Neural cell (in vitro differentiated cells): ENCODE measurements around the gene ILF2. TPM values are rescaled to one million over a fixed set of nuclear protein-coding genes. Genes with fewer than 3 reads are reported as not detected.

ENCODE experiments used
- H2AFZ ChIP-seq: fragments of 200-600, 300-800 bp; sonication (generic), shearing (Covaris generic); 2 replicates; pipeline ENCODE4 v1.6.0; 2014; ENCODE audit warnings: low read depth, mild to moderate bottlenecking, antibody characterized with exemption, low read length, moderate library complexity
- H3F3A ChIP-seq: fragments of 200-600 bp; shearing (Covaris generic); 2 replicates; pipeline ENCODE4 v1.6.1; 2016; ENCODE audit warnings: mild to moderate bottlenecking, moderate library complexity, mixed read lengths, antibody characterized with exemption, low read length; ENCODE audit not compliant: insufficient read depth, poor library complexity, severe bottlenecking
- H3K27ac ChIP-seq: fragments of 200-600, 300-800 bp; sonication (generic), shearing (Covaris generic); 2 replicates; pipeline ENCODE4 v1.5.1; 2014; ENCODE audit warnings: mild to moderate bottlenecking, low read length, moderate library complexity
- H3K27me3 ChIP-seq: fragments of 300-800, 200-600 bp; sonication (generic), shearing (Covaris generic); 2 replicates; pipeline ENCODE4 v1.6.0; 2014; ENCODE audit warnings: mild to moderate bottlenecking, low read depth, low read length, moderate library complexity; ENCODE audit not compliant: insufficient read depth
- H3K36me3 ChIP-seq: fragments of 300-800, 200-600 bp; sonication (generic), shearing (Covaris generic); 2 replicates; pipeline ENCODE4 v1.5.1; 2014; ENCODE audit warnings: mild to moderate bottlenecking, antibody characterized with exemption, low read length, moderate library complexity; ENCODE audit not compliant: insufficient read depth
- H3K4me2 ChIP-seq: fragments of 300-800, 200-600 bp; sonication (generic), shearing (Covaris generic); 2 replicates; pipeline ENCODE4 v1.6.0; 2014; ENCODE audit warnings: mild to moderate bottlenecking, low read length
- H3K4me3 ChIP-seq: fragments of 300-800, 200-600 bp; sonication (generic), shearing (Covaris generic); 2 replicates; pipeline ENCODE4 v1.5.1; 2014; ENCODE audit warnings: mild to moderate bottlenecking, low read length, moderate library complexity
- H3K79me2 ChIP-seq: fragments of 200-600 bp; shearing (Covaris generic); replicated peaks from 2 replicates; pipeline ENCODE4 v1.6.0; 2014; ENCODE audit warnings: mild to moderate bottlenecking, low read length, moderate library complexity; ENCODE audit not compliant: insufficient read depth
- H3K9ac ChIP-seq: fragments of 300-800, 200-600 bp; sonication (generic), shearing (Covaris generic); 2 replicates; pipeline ENCODE4 v1.6.1; 2016; ENCODE audit warnings: mild to moderate bottlenecking, low read length, mixed read lengths
- H3K9me2 ChIP-seq: fragments of 200-600 bp; shearing (Covaris generic); 2 replicates; pipeline ENCODE4 v1.6.1; 2016; ENCODE audit warnings: mild to moderate bottlenecking, low read length, mixed read lengths; ENCODE audit not compliant: insufficient read depth
- H3K9me3 ChIP-seq: fragments of 200-600, 300-800 bp; sonication (generic), shearing (Covaris generic); 2 replicates; pipeline ENCODE4 v1.6.1; 2016; ENCODE audit warnings: mild to moderate bottlenecking, mixed run types, low read length, moderate library complexity, mixed read lengths
- H4K20me1 ChIP-seq: fragments of 200-600 bp; shearing (Covaris generic); 2 replicates; pipeline ENCODE4 v1.6.1; 2016; ENCODE audit warnings: mild to moderate bottlenecking, mixed run types; ENCODE audit not compliant: insufficient read depth
- EP300 ChIP-seq: fragments of 450-650 bp; conservative IDR thresholded peaks from 2 replicates; pipeline ENCODE4 v1.6.1; 2014; ENCODE audit warnings: antibody characterized with exemption, mild to moderate bottlenecking, moderate library complexity; ENCODE audit not compliant: poor library complexity, severe bottlenecking
- EZH2 ChIP-seq: fragments of 200-600, 300-800 bp; shearing (Covaris generic), sonication (generic); IDR thresholded peaks from 2 replicates; pipeline ENCODE4 v1.6.1; 2014; ENCODE audit warnings: antibody characterized with exemption, low read length, borderline replicate concordance, mild to moderate bottlenecking; ENCODE audit not compliant: insufficient read depth, poor library complexity, severe bottlenecking
- MXI1 ChIP-seq: fragments of 450-650 bp; conservative IDR thresholded peaks from 2 replicates; pipeline ENCODE4 v1.6.1; 2014; ENCODE audit warnings: antibody characterized with exemption, mild to moderate bottlenecking; ENCODE audit not compliant: poor library complexity, severe bottlenecking
- POLR2AphosphoS5 ChIP-seq: IDR thresholded peaks from 2 replicates; pipeline ENCODE4 v1.6.1; 2012
- RAD21 ChIP-seq: fragments of 450-650 bp; conservative IDR thresholded peaks from 2 replicates; pipeline ENCODE4 v1.6.1; 2014; ENCODE audit warnings: antibody characterized with exemption, mild to moderate bottlenecking, moderate library complexity
- SMC3 ChIP-seq: fragments of 450-650 bp; conservative IDR thresholded peaks from 2 replicates; pipeline ENCODE4 v1.6.1; 2014; ENCODE audit warnings: antibody characterized with exemption, mild to moderate bottlenecking, moderate library complexity; ENCODE audit not compliant: poor library complexity
- TAF1 ChIP-seq: IDR thresholded peaks from 2 replicates; pipeline ENCODE4 v1.6.1; 2012; ENCODE audit warnings: low read depth
- polyA plus RNA-seq: library from polyadenylated mRNA; depleted of rRNA; stranded (reverse); fragments of >200 nt; gene quantifications from 2 replicates; pipeline ENCODE4 v1.2.3, GENCODE V29; 2014
- TF ChIP-seq, protein P1 (sequence below): fragments of 450-650 bp; IDR thresholded peaks from 2 replicates; pipeline ENCODE4 v1.5.1; 2014; ENCODE audit warnings: antibody characterized with exemption, mild to moderate bottlenecking, moderate library complexity; ENCODE audit not compliant: poor library complexity, severe bottlenecking
- TF ChIP-seq, protein P2 (sequence below): IDR thresholded peaks from 2 replicates; pipeline ENCODE4 v1.6.1; 2012; ENCODE audit warnings: borderline replicate concordance

ILF2 gene
- polyA plus RNA-seq, 1 donor from 2014 or later, result 410 TPM

- Histone ChIP-seq H2AFZ (peak within 1 kb of the TSS; percentile 43), H3K9me3 (no peaks in the 10 kb centered on the region), H3K4me2 (no peak within 1 kb of the TSS), H3K4me3 (no peak within 1 kb of the TSS), H3K36me3 (no peaks in the 10 kb centered on the region), H4K20me1 (no peaks in the 10 kb centered on the region), H3K9ac (no peak within 1 kb of the TSS), H3K27ac (no peak within 1 kb of the TSS), H3K27me3 (no peaks in the 10 kb centered on the region), H3K9me2 (no peaks in the 10 kb centered on the region), H3K79me2 (no peaks in the 10 kb centered on the region), H3F3A (no peaks in the 10 kb centered on the region)
- TF ChIP-seq POLR2AphosphoS5, result no peak
- TF ChIP-seq RAD21, result no peak
- TF ChIP-seq, protein P1, sequence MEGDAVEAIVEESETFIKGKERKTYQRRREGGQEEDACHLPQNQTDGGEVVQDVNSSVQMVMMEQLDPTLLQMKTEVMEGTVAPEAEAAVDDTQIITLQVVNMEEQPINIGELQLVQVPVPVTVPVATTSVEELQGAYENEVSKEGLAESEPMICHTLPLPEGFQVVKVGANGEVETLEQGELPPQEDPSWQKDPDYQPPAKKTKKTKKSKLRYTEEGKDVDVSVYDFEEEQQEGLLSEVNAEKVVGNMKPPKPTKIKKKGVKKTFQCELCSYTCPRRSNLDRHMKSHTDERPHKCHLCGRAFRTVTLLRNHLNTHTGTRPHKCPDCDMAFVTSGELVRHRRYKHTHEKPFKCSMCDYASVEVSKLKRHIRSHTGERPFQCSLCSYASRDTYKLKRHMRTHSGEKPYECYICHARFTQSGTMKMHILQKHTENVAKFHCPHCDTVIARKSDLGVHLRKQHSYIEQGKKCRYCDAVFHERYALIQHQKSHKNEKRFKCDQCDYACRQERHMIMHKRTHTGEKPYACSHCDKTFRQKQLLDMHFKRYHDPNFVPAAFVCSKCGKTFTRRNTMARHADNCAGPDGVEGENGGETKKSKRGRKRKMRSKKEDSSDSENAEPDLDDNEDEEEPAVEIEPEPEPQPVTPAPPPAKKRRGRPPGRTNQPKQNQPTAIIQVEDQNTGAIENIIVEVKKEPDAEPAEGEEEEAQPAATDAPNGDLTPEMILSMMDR, result peak; percentile 41
- TF ChIP-seq SMC3, result no peak
- no peak for TF ChIP-seq MXI1
- no peak for TF ChIP-seq EZH2
Measured at GRCh38 chr1:153626904-153627714, 43.7 kb downstream of the ILF2 start, which contains the start of gene S100A13. Gene S100A13 (minus strand): TSS chr1:153627505. CDS start chr1:153626472, 1,033 bp downstream.

DNA sequence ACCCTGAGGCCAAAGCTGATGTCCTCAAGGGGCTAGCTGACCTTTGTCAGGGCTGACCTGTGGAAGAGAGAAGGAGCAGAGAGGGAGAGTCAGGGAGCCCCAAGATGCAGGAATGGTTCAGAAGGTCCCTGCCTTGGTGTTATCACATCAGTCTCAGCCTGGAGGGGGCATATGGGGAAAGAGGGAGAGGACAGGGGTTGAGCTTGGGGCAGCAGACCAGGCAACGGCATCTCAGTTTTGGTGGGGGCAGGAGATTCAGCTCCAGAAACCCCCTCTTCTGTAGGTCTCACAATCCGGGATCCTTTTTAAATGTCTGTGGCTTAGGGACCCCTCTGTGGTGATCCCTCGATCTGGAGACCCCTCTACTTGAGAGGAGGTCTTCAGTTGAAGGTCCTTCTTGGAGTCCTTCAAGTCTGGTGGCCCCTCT is 44.3 kb downstream of the ILF2 start:
- TF ChIP-seq, protein P1, result no peak
- TF ChIP-seq POLR2AphosphoS5 (no peak), MXI1 (no peak), TAF1 (no peak)
- Histone ChIP-seq H2AFZ (no peak overlapping the region), H4K20me1 (no peaks in the 10 kb centered on the region), H3K9ac (no peak overlapping the region), H3K36me3 (no peaks in the 10 kb centered on the region), H3K27ac (no peak overlapping the region), H3K9me3 (no peaks in the 10 kb centered on the region), H3K79me2 (no peaks in the 10 kb centered on the region), H3K27me3 (no peaks in the 10 kb centered on the region), H3K9me2 (no peaks in the 10 kb centered on the region), H3K4me2 (no peak overlapping the region), H3F3A (no peaks in the 10 kb centered on the region), H3K4me3 (no peak overlapping the region)

GRCh38 chr1:153624965-153625611 is 45.7 kb downstream of the ILF2 start:
- Histone ChIP-seq H3K9ac (no peak overlapping the region), H3K27ac (no peak overlapping the region), H2AFZ (no peak overlapping the region), H3K4me2 (no peak overlapping the region), H3K27me3 (no peaks in the 10 kb centered on the region), H3K9me2 (no peaks in the 10 kb centered on the region), H3K9me3 (no peaks in the 10 kb centered on the region), H3K36me3 (no peaks in the 10 kb centered on the region), H4K20me1 (no peaks in the 10 kb centered on the region), H3K4me3 (no peak overlapping the region), H3K79me2 (no peaks in the 10 kb centered on the region), H3F3A (no peaks in the 10 kb centered on the region)
- no peak for TF ChIP-seq EP300
- no peak for TF ChIP-seq SMC3
- TF ChIP-seq, protein P2, sequence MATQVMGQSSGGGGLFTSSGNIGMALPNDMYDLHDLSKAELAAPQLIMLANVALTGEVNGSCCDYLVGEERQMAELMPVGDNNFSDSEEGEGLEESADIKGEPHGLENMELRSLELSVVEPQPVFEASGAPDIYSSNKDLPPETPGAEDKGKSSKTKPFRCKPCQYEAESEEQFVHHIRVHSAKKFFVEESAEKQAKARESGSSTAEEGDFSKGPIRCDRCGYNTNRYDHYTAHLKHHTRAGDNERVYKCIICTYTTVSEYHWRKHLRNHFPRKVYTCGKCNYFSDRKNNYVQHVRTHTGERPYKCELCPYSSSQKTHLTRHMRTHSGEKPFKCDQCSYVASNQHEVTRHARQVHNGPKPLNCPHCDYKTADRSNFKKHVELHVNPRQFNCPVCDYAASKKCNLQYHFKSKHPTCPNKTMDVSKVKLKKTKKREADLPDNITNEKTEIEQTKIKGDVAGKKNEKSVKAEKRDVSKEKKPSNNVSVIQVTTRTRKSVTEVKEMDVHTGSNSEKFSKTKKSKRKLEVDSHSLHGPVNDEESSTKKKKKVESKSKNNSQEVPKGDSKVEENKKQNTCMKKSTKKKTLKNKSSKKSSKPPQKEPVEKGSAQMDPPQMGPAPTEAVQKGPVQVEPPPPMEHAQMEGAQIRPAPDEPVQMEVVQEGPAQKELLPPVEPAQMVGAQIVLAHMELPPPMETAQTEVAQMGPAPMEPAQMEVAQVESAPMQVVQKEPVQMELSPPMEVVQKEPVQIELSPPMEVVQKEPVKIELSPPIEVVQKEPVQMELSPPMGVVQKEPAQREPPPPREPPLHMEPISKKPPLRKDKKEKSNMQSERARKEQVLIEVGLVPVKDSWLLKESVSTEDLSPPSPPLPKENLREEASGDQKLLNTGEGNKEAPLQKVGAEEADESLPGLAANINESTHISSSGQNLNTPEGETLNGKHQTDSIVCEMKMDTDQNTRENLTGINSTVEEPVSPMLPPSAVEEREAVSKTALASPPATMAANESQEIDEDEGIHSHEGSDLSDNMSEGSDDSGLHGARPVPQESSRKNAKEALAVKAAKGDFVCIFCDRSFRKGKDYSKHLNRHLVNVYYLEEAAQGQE, result no peak
- TF ChIP-seq MXI1, result no peak
- TF ChIP-seq EZH2, result no peak
- TF ChIP-seq POLR2AphosphoS5, result no peak
- TF ChIP-seq, protein P1, result no peak
- no peak for TF ChIP-seq TAF1
- no peak for TF ChIP-seq RAD21
